Liver (tissue), 9 donors: ENCODE measurements around the gene IL25. TPM values are rescaled to one million over a fixed set of nuclear protein-coding genes. Genes with fewer than 3 reads are reported as not detected.
A peak's percentile ranks its signal among the peaks of the same experiment; 100 is the strongest.

Experiments
- DNase-seq: peaks from one replicate; pipeline ENCODE4 v3.0.0-alpha.2; 2017; ENCODE audit warnings: low spot score
- H3K27ac ChIP-seq, 2 donors: one replicate each; pipeline ENCODE4 v1.7.0; 2013; ENCODE audit warnings: inconsistent platforms in 2 of 2, low read length in 2 of 2, control low read depth in 1 of 2, low read depth in 1 of 2, mild to moderate bottlenecking in 1 of 2
- H3K27me3 ChIP-seq, 4 donors: one replicate each; pipeline versions ENCODE4 v1.6.1 to v1.7.0; 2013; ENCODE audit warnings: low read length in 3 of 4, inconsistent platforms in 1 of 4, mild to moderate bottlenecking in 1 of 4, moderate library complexity in 1 of 4; ENCODE audit not compliant: control insufficient read depth in 4 of 4, insufficient read depth in 4 of 4
- H3K36me3 ChIP-seq, 4 donors: one replicate each; pipeline versions ENCODE4 v1.6.1 to v1.7.0; 2013; ENCODE audit warnings: low read length in 3 of 4, mild to moderate bottlenecking in 3 of 4, low read depth in 1 of 4, moderate library complexity in 1 of 4; ENCODE audit not compliant: control insufficient read depth in 4 of 4, insufficient read depth in 3 of 4
- H3K4me1 ChIP-seq, 4 donors: one replicate each; pipeline versions ENCODE4 v1.6.1 to v1.7.0; 2013; ENCODE audit warnings: low read length in 3 of 4, mild to moderate bottlenecking in 3 of 4, moderate library complexity in 1 of 4; ENCODE audit not compliant: control insufficient read depth in 4 of 4, insufficient read depth in 4 of 4
- H3K4me3 ChIP-seq, 3 donors: one replicate each; pipeline versions ENCODE4 v1.6.1 to v1.7.0; 2013; ENCODE audit warnings: low read length in 3 of 3, control low read depth in 1 of 3, low read depth in 1 of 3, mild to moderate bottlenecking in 1 of 3
- H3K9ac ChIP-seq, 2 donors: one replicate each; pipeline ENCODE4 v1.7.0; 2013; ENCODE audit warnings: low read length in 2 of 2, mild to moderate bottlenecking in 2 of 2, moderate library complexity in 2 of 2, control low read depth in 1 of 2, low read depth in 1 of 2
- H3K9me3 ChIP-seq, 4 donors: one replicate each; pipeline versions ENCODE4 v1.6.1 to v1.7.0; 2013; ENCODE audit warnings: low read length in 3 of 4; ENCODE audit not compliant: control insufficient read depth in 4 of 4
- ATF3 ChIP-seq: IDR thresholded peaks from 2 replicates; pipeline ENCODE4 v1.6.1; 2016; ENCODE audit warnings: antibody characterized with exemption
- CTCF ChIP-seq: fragments of 150-350 bp; IDR thresholded peaks from 2 replicates; pipeline ENCODE4 v1.5.1; 2017; ENCODE audit warnings: improper control_type of control experiment, low read depth, low read length; ENCODE audit not compliant: missing input control
- EGR1 ChIP-seq, 2 donors: IDR thresholded peaks; 2 replicates each; pipeline ENCODE4 v1.6.1; 2016 to 2018; ENCODE audit warnings: antibody characterized with exemption in 2 of 2, low read depth in 2 of 2
- FOXA1 ChIP-seq: IDR thresholded peaks from 2 replicates; pipeline ENCODE4 v1.6.1; 2016; ENCODE audit warnings: antibody characterized with exemption
- FOXA2 ChIP-seq: IDR thresholded peaks from 2 replicates; pipeline ENCODE4 v1.6.1; 2016; ENCODE audit warnings: antibody characterized with exemption
- GABPA ChIP-seq, 2 donors: IDR thresholded peaks in 1 of 2; conservative IDR thresholded peaks in 1 of 2; 2 replicates each; pipeline ENCODE4 v1.6.1; 2016; ENCODE audit warnings: antibody characterized with exemption in 2 of 2, mild to moderate bottlenecking in 1 of 2, moderate library complexity in 1 of 2
- HNF4A ChIP-seq, 2 donors: conservative IDR thresholded peaks; 2 replicates each; pipeline ENCODE4 v1.6.1; 2016; ENCODE audit warnings: antibody characterized with exemption in 2 of 2, mild to moderate bottlenecking in 2 of 2
- HNF4G ChIP-seq: IDR thresholded peaks from 2 replicates; pipeline ENCODE4 v1.6.1; 2016; ENCODE audit warnings: antibody characterized with exemption
- NR2F2 ChIP-seq: IDR thresholded peaks from 2 replicates; pipeline ENCODE4 v1.6.1; 2016; ENCODE audit warnings: antibody characterized with exemption
- RAD21 ChIP-seq, 2 donors: IDR thresholded peaks; 2 replicates each; pipeline ENCODE4 v1.6.1; 2016; ENCODE audit warnings: antibody characterized with exemption in 2 of 2, mild to moderate bottlenecking in 2 of 2
- REST ChIP-seq: IDR thresholded peaks from 2 replicates; pipeline ENCODE4 v1.6.1; 2016; ENCODE audit warnings: antibody characterized with exemption, mild to moderate bottlenecking
- RXRA ChIP-seq, 2 donors: IDR thresholded peaks; 2 replicates each; pipeline ENCODE4 v1.6.1; 2017 to 2018; ENCODE audit warnings: antibody characterized with exemption in 2 of 2, mild to moderate bottlenecking in 1 of 2
- SP1 ChIP-seq: IDR thresholded peaks from 2 replicates; pipeline ENCODE4 v1.6.1; 2018; ENCODE audit warnings: antibody characterized with exemption, mild to moderate bottlenecking
- TAF1 ChIP-seq: conservative IDR thresholded peaks from 2 replicates; pipeline ENCODE4 v1.6.1; 2016; ENCODE audit warnings: antibody characterized with exemption, mild to moderate bottlenecking
- YY1 ChIP-seq: IDR thresholded peaks from 2 replicates; pipeline ENCODE4 v1.6.1; 2016; ENCODE audit warnings: antibody characterized with exemption, mild to moderate bottlenecking
- WGBS: extraction: QIAGEN DNeasy Blood & Tissue Kit; methylation state at CpG from one replicate; pipeline ENCODE4 v1.1.7; 2013; 5-methylcytosine and 5-hydroxymethylcytosine counted together
- polyA plus RNA-seq, 2 donors: library from polyadenylated mRNA; stranded (reverse) in 1 of 2; unstranded in 1 of 2; fragments of 200-250 nt in 1 of 2; fragments of >200 nt in 1 of 2; fragmentation: Nextera tagmentation in 1 of 2; extraction: Ambion mirVana in 1 of 2; gene quantifications; one replicate each; pipeline versions ENCODE4 v1.2.1 to v1.2.3, GENCODE V29; 2013 to 2015
- total RNA-seq, 2 donors: library from RNA; depleted of rRNA; stranded (reverse); fragments of >200 nt; gene quantifications; one replicate each; pipeline ENCODE4 v1.2.3, GENCODE V29; 2014
- donor health status: healthy.
- donor health status: healthy.
- donor health status: healthy.
- donor health status: healthy.
- donor health status: healthy.

The IL25 gene
- total and polyA plus RNA-seq, 4 donors: not detected

DNA sequence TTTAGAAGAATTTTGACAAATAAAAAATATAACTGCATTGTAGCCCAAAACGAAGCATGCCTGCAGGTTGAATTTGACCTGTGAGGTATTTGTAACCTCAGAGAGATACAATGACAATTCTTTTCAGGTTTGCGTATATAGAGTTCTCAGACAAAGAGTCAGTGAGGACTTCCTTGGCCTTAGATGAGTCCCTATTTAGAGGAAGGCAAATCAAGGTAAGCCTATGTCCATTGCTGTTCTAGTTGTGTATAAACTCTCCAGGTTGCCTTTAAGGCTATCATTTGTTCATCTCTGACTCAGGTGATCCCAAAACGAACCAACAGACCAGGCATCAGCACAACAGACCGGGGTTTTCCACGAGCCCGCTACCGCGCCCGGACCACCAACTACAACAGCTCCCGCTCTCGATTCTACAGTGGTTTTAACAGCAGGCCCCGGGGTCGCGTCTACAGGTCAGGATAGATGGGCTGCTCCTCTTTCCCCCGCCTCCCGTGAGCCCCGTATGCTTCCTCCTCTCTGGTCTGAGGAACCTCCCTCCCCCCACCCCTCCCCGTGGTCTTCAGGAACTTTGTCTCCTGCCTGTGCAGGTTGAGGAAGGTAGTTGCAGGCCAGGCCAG, 48.7 kb upstream of the IL25 start:
- Histone ChIP-seq H3K36me3 (peaks cover 8 to 22% (median 21%) of the 10 kb centered on the region in 4 donors), H3K4me1 (peaks cover 6 to 30% (median 16%) of the 10 kb centered on the region in 4 donors), H3K9ac (no peak overlapping the region), H3K4me3 (no peak overlapping the region), H3K27me3 (no peaks in the 10 kb centered on the region), H3K27ac (no peak overlapping the region), H3K9me3 (no peaks in the 10 kb centered on the region)
- DNase-seq: no peak
- 89% methylated on average over 18 of the region's 18 CpGs for WGBS
- no peak for TF ChIP-seq HNF4G
- TF ChIP-seq SP1: no peak
- TF ChIP-seq RAD21 (IDR thresholded peaks at IDR 0.05): no peak
- TF ChIP-seq NR2F2: no peak
- TF ChIP-seq GABPA (IDR thresholded peaks at IDR 0.05 in 1 of 2, conservative IDR thresholded peaks at IDR 0.05 in 1 of 2): no peak
- no peak for TF ChIP-seq FOXA2
- TF ChIP-seq RXRA (IDR thresholded peaks at IDR 0.05): no peak
- no peak for TF ChIP-seq TAF1
- no peak for TF ChIP-seq ATF3
- no peak for TF ChIP-seq EGR1 (IDR thresholded peaks at IDR 0.05; ENCODE audit: low read depth in 2 of 2)
- TF ChIP-seq HNF4A (conservative IDR thresholded peaks at IDR 0.05): no peak
- no peak for TF ChIP-seq REST
- no peak for TF ChIP-seq YY1
- TF ChIP-seq FOXA1: no peak

DNA sequence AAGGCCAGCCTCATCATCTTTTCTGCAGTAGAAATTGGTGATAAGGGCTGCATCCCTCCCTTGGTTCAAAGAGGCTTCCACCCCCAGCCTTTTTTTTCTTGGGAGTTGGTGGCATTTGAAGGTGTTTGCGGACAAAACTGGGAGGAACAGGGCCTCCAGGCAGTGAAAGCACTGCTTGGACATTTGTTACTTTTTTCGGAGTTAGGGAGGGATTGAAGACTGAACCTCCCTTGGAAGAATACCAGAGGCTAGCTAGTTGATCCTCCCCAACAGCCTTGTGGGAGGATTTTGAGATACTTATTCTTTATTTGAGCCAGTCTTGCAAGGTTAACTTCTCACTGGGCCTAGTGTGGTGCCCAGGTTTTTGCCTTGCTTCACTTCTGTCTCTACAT, 48.2 kb upstream of the IL25 start:
- H3K9me3 ChIP-seq: no peaks in the 10 kb centered on the region
- H3K9ac ChIP-seq: peak overlapping the region in 1 of 2 donors; percentile 42
- no peak for TF ChIP-seq CTCF
- TF ChIP-seq FOXA2: no peak
- no peak for TF ChIP-seq ATF3
- TF ChIP-seq HNF4G: no peak
- no peak for TF ChIP-seq RXRA (IDR thresholded peaks at IDR 0.05)
- no peak for TF ChIP-seq REST
- H3K27me3 ChIP-seq: no peaks in the 10 kb centered on the region
- peaks cover 8 to 22% (median 21%) of the 10 kb centered on the region in 4 donors for H3K36me3 ChIP-seq
- DNase-seq: no peak
- no peak overlapping the region for H3K27ac ChIP-seq
- H3K4me3 ChIP-seq: no peak overlapping the region
- H3K4me1 ChIP-seq: peaks cover 6 to 30% (median 16%) of the 10 kb centered on the region in 4 donors
- 94% methylated on average over 2 of the region's 2 CpGs for WGBS
